Cardiac atrium fibroblast (primary cell): ENCODE data around the gene MROH2A. TPM values are rescaled to one million over a fixed set of nuclear protein-coding genes. Genes with fewer than 3 reads are reported as not detected.

Experiments
- total RNA-seq: library from RNA; depleted of rRNA; stranded (reverse); fragments of >200 nt; gene quantifications from 2 replicates; pipeline ENCODE4 v1.2.3, GENCODE V29; 2015

The MROH2A gene
- not detected in 2 replicates for total RNA-seq

DNA sequence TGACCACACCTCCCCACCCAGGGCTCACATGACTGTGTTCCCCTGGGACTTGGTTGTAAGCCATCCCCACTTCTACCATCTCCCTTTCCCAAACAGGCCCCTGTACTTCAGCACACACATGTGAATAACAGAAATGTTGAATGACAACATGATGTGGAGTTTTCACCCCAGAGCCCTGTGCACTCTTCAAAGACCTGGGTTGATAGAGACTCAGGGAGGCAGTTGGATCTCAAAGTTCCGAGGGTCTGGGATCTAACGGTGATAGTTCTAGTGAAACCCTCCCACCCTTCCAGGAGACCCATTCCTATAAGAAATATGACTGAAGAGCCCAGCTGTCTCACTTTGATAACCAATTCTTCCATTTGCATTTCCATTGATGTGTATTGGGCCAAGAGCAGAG, at the start of gene MROH2A:
Gene MROH2A (plus strand): TSS at position 301 of the 400 bp plus-strand sequence. CDS start 1,029 bp downstream, outside the sequence.

GRCh38 chr2:233728723-233729301, 49.3 kb upstream of the MROH2A start, which contains the start of gene UGT1A3:
Gene UGT1A3, plus strand, starts transcription at chr2:233729042. Its CDS starts 85 bp downstream, at chr2:233729127.

DNA sequence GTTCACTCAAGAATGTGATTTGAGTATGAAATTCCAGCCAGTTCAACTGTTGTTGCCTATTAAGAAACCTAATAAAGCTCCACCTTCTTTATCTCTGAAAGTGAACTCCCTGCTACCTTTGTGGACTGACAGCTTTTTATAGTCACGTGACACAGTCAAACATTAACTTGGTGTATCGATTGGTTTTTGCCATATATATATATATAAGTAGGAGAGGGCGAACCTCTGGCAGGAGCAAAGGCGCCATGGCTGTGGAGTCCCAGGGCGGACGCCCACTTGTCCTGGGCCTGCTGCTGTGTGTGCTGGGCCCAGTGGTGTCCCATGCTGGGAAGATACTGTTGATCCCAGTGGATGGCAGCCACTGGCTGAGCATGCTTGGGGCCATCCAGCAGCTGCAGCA, 18.1 kb upstream of the MROH2A start, which contains the start of gene UGT1A1:
Gene UGT1A1 (plus strand): TSS at position 228 of the 400 bp plus-strand sequence. CDS start 18 bp downstream, at position 246.

DNA sequence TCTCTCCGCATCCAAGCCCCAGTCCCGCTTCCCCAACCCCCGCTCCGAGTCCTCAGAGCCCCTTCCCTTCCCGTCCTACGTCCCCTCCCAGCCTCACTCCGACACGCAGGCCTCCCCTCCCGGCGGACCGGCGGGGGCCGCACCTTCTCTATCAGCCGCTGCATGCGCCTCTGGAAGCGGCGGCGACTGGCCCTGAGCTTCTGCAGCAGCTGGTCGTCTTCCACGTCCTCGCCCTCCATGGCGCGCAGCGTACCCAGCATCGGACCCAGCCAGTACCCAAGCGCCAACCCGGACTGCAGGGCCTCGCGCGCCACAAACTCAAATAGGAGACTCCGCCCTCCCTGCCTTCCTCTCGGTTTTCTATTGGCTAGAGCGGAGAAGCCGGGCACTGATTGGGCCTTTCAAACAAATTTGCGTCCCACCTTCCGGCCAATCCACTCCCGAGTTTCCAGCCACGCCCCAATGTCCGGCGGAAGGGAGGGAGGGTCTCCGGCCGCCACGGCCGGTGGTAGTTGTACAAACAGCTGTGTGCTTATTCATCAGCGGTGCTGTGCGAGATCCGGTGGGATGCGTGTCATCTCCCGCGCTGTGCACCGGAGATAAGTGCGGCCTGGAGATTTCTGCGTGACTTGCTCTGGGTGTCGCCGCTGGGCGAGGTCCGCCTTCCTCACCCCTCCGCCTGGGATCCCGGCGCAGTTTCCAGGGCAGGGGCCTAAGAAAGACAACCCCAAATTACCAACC, 76.3 kb downstream of the MROH2A start, which contains the start of gene HJURP:
Gene HJURP (minus strand): TSS at position 295 of the 741 bp plus-strand sequence. CDS start 35 bp downstream, at position 260.

DNA sequence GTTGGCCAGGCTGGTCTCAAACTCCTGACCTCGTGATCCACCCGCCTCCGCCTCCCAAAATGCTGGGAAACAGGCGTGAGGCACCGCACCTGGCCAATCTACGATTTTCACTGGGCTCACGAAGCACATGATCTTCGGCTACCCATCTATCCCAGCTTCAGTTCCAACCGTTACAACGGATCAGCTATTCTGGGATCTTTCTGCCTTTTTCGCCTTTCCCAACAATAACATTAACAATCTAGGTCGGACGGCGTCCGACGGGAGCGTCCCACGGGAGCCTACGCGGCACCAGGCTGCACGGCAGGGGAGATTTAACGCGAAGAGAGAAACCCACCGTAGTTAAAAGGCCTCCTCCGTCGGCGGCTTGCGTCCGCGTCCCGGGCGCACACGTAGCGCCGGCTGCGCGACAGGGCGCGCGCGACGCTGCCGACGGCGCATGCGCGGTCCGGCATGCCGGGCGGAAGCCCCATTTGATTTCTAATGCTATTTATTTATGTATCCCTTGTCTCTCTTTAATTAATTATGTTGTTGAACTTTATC, 89.9 kb downstream of the MROH2A start, which contains the start of gene MSL3B:
Gene MSL3B (minus strand): TSS at position 394 of the 540 bp plus-strand sequence.

Other genes with a start within 250 kb of the MROH2A start
- gene USP40, start 211.5 kb upstream of the MROH2A start, total RNA-seq, result 17.5 and 24.9 TPM in 2 replicates
- not detected in 2 replicates for gene UGT1A8, start 160.7 kb upstream of the MROH2A start, total RNA-seq
- not detected in 2 replicates for gene UGT1A10, start 141.9 kb upstream of the MROH2A start, total RNA-seq
- not detected in 2 replicates for gene UGT1A9, start 106.4 kb upstream of the MROH2A start, total RNA-seq
- gene UGT1A7, start 96.4 kb upstream of the MROH2A start, total RNA-seq, result not detected in 2 replicates
- gene UGT1A6, start 85.4 kb upstream of the MROH2A start, total RNA-seq, result not detected in 2 replicates
- not detected in 2 replicates for gene UGT1A5, start 65.4 kb upstream of the MROH2A start, total RNA-seq
- gene UGT1A4, start 59.6 kb upstream of the MROH2A start, total RNA-seq, result not detected in 2 replicates
- not detected in 2 replicates for gene UGT1A3, start 49.3 kb upstream of the MROH2A start, total RNA-seq
- not detected in 2 replicates for gene UGT1A1, start 18.1 kb upstream of the MROH2A start, total RNA-seq
- gene HJURP, start 76.2 kb downstream of the MROH2A start, total RNA-seq, result 6.3 and 21.2 TPM in 2 replicates
- not detected in 2 replicates for gene TRPM8, start 139.0 kb downstream of the MROH2A start, total RNA-seq